ENCODE data around the gene TMEM187.
A peak's percentile ranks its signal among the peaks of the same experiment; 100 is the strongest.
"Not testable (repeated sequence)": the region's sequence is repeated elsewhere in the genome, so short reads cannot be mapped to it uniquely, and the experiment has no call there.

TMEM187 gene

DNA sequence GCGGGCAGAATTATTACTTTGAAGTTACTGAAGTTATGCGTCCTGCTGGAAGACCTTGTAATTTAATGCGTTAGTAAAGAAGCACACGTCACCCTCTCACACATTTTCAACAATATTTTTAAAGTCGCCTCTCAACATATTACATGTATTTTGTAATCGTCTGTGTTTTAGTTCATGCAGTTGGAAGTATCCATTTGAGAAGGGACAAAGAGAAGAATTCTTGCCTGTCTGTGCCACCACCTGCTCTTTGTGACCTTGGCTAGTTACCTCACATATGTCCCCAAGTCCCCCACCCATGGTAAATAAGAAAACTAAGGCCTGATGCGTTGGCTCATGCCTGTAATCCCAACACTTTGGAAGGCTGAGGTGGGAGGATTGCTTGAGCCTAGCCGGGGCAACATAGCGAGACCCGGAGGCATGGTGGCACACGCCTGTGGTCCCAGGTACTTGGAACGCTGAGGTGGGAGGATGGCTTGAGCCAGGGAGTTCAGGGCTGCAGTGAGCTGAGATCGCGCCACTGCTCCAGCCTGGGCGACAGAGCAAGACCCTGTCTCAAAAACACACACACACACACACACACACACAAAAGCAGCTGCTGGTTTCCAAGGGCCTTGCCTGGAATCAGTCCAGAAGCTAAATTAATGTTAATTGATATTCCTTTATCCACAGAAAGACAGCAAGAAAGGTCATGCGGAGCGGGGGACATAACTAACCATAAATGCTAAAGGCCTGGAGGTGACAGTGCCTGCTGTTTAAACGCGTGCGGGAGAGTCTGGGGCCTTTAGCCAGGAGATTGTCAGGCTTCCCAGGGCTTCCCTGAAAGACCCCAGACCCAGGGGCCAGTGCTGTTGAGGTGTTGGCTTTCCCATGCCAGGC lies 811 bp downstream of the TMEM187 start:
- DNase-seq, result no peak

DNA sequence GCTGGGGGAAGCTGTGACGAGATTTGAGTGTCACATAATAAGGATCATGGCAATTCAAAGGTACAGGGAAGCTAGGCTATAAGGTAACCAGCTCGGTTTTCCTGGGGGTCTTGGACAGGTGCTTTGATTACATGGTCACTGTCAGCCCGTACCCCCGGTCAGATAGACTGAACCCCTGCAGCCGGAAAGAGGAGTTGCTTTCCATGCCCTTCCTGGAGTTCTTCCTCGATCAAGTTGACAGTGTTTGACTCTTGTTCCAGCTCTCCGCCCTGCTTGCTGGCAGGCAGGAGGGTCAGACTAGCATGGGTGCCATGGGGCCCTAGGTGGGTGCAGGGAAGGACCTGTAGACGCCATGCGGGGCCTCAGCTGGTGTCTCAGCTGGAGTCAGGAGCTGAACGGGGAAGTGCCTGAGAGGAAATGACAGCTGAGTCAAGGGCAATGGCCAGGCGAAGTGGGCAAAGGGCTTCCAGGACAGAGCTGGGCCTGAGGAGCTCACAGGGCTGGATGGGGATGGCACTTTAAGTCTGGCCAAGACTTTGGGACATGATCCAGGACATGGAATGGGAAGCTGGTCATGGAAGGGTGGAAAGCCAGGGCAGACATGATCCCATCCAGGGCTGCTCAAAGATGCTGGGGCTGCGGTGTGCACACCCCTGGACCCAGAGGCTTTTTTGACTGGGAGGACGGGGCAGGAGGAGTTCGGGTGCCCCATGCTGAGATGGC lies 1.6 kb downstream of the TMEM187 start:
- peak; percentile 33 for DNase-seq

DNA sequence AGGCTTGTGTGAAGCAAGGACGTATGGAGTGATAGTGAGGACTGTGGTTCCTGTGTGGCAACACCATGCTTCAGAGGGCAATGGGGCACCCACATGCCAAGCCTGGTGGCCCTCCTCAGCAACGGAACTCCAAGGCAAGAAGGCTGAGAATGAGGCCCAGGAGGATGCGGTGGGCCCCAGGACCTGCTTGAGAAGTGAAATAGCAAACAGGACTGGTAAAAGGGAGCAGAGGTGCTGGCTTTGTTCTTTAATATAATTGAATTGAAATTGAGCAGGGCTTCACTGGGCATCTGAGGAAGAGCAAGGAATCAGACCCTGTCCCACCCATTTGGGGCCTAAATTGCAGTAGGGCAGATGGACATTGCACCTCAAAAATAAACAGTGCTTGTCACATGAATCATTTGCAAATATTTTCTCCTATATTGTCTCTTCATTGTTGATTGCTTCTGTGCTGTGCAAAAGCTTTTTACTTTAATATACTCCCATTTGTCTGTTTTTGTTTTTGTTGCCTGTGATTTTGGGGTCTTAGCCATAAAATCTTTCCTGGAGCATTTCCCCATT lies 2.3 kb downstream of the TMEM187 start:
- no peak for DNase-seq

DNA sequence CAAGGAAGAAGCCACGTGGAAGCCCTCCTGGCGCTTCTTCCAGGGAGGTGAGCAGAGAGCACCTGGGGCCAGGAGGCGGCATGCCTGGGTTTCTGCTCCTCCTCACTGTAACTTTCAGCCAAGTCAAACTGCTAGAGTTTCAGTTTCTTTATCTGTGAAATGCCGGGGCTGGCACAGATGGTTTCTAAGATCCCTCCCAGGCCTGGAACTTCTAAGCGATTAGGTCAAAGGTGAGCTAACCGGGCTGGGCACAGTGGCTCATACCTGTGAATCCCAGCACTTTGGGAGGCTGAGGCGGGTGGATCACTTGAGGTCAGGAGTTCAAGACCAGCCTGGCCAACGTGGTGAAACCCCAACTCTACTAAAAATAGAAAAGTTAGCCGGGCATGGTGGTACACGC lies 7.8 kb downstream of the TMEM187 start:
- DNase-seq, result peak; percentile 45

DNA sequence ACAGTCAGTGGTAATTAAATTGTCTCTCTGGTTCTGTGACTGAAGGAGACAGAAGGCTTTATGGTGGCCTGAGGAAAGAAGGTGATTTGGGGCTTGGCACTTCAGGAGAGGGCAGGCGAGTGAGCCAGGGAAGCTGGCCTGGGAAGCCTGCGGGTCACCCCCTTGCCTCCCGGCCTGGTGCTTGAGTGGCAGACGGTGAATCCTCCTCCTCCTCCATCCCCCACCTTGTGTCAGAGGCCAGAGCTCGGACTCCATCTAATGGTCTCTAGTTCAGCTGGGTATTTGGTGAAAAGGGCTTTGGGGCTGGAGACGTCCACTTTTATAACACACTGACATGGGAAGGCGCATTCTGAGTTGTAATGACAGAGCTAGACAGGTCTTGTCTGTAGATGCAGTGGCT lies 8.7 kb downstream of the TMEM187 start:
- no peak for DNase-seq

DNA sequence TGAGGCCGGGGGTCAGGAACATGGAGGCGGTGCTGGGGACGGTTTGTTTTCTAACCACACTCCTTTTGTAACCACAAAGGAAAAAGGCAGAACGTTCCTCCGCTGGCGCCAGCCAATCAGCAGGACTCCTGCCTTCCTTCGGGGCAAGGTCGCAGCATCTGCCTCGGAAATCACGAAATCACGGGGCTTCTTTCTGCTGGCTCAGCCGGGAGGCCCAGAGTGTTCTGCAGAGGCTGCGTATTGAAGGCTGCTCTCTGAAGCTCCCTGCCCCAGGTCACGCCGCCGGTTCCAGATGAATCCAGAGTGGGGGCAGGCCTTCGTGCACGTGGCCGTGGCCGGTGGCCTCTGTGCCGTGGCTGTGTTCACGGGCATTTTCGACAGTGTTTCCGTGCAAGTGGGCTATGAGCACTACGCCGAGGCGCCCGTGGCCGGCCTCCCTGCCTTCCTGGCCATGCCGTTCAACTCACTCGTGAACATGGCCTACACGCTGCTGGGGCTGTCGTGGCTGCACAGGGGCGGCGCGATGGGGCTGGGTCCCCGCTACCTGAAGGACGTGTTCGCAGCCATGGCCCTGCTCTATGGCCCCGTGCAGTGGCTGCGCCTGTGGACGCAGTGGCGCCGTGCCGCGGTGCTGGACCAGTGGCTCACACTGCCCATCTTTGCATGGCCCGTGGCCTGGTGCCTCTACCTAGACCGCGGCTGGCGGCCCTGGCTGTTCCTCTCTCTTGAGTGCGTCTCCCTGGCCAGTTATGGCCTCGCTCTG lies 9.4 kb downstream of the TMEM187 start:
- DNase-seq, result peak; percentile 90

DNA sequence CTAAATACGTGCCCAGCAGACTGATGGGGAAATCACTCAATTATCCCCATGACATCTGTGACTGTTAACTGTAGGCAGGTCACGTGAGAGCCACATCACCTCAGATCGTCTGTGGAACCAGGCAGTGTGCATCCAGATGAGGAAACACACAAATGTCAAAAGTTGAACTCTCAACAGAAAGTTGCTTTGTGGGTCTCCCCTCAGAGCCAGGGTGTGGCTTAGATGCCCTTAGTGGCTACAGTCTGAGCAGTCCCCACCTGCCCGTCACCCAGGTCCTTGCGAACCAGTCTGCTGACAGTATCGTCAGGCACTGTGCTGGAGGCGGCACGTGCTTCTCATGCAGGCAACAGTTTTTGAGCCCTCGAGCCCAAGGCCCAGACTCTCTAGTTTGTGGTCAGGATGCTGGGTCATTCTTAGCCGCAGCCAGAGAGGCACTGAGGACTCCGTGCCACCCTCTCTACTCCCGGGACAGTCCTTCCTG lies 10.8 kb downstream of the TMEM187 start:
- DNase-seq, result no peak

DNA sequence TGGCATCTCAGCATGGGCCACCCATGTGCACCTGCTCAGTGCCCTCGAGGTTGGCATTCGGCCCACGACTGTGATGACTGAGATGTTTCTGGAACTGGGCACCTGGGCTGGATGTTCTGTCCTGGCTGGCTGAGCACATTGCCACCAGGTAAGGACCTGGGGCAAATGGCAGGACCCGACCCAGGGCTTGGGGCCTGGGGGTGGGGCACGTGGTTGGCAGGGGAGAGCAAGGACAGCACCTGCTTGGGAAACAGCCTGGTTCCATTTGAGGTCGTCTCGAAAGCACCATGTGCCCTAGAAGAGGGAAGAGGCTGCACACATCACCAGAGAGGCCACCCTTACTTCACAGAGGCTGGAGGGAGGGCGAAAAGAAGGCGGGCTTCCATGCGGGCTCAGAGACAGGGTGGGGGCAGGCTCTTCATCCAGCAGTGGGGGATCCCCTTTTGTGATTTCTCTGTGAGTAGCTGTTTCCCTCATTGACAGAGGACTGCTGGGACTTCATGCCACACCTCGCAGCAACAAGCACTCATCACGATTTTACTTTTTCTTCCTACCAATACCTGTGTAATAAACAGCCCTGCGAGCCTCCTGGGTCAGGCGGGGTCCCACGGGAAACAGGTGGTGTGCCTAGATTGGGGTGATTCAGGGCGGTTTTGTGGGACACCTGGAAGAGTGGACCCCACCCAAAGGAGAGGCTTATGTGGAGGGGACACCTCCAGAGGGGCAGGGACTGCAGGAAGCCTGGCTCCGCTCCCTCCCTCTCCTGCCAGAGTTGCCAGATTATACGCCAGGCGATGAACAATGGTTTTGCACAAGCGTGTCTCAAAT lies 12.0 kb downstream of the TMEM187 start:
- peak; percentile 58 for DNase-seq

DNA sequence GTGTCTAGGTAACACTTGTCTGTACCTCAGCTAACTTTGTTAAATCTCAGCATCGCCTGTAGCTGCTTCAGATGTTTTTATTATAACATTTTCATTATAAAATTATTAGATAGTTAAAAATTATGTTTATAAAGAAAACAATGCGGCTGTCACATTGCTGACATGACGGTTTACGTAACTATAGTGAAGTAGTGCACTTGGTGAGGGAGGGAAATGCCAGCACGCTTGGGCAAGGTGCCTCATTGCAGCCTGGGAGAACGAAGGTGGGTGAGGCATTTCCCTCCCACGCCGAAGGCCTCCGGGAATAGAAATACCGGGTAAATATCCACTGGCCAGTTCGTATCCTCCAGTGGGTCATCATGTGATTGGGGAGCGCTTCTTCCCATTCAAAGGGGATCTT lies 15.9 kb downstream of the TMEM187 start:
- no peak for DNase-seq

DNA sequence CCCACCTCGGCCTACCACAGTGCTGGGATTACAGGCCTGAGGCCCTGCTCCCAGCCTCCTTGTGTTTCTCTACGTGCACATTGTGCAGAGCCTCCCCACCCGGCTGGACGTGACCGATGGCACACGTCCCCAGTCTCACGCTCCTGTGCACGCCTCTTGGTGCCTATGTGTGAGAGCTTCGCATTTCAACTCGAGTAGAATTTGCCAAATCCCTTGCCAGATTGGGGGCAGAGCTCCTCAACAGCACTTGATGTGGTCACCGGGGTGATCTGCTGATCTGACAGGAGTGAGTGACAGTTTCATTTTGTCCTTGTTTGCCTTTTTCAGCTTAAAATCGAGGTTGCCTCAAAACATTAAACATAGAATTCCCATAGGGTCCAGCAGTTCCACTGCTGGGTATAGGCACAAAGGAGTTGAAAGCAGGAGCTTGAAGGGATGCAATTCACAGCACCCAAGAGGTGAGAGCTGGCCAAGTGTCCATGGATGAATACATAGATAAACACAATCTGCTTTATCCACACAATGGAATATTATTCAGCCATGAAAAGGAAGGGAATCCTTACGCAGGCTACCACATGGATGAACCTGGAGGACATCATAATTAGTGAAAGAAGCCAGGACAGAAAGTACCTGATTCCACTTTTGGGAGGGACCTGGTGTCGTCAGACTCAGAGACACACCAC lies 17.6 kb downstream of the TMEM187 start:
- DNase-seq, result no peak

DNA sequence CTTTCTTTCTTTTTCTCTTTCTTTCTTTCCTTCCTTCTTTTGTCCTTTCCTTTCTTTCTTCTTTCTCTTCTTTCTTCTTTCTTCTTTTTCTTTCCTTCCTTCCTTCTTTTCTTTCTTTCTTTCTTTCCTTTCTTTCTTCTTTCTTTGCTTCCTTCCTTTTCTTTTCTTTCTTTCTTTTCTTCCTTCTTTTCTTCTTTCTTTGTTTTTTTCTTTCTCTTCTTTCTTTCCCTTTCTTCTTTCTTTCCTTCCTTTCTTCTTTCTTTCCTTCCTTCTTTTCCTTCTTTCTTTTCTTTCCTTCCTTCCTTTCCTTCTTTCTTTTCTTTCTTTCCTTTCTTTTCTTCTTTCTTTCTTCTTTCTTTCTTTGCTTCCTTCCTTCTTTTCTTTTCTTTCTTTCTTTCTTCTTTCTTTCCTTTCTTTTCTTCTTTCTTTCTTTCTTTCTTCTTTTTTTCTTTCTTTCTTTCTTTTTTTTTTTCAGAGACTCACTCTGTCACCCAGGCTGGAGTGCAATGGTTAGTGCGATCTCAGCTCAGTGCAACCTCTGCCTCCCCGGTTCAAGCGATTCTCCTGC lies 18.5 kb downstream of the TMEM187 start:
- no peak for DNase-seq

DNA sequence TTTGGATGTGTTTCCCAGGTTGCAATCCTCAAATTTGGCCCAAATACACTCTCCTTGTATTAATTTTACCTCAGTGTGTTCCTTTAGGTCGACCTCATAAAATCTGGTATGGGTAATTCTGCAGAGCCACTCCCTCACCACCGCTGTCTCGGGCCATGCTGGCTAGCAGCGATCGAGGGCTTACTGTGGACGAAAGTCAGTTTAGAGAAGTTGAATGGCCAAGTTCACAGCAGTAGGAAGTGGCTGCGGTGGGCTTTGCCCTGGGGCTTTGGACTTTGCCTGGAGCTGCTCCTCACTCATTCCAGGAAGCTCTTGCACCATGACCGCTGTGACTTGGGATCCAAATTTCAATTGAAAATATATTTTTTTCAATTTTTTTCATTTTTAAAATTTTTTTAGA lies 19.6 kb downstream of the TMEM187 start:
- DNase-seq, result no peak

DNA sequence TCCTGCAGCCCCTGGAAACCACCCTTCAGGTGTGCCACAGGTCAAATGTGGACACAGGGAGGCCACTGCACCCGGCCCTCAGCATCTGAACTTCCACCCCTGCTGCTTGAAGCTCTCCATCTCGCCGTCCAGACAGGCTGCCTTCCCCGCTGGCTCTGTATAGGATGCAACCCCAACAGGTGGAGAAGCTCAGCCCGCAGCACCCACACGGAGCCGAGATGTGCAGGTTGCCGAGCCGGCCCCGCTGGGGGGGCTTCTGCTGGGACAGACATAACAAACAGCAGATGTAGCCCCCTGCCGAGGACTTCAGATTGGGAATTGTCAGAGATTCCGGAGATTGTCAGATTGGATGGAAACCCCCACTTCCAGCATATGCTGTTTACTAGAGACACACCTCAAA lies 20.5 kb downstream of the TMEM187 start:
- DNase-seq, result no peak

DNA sequence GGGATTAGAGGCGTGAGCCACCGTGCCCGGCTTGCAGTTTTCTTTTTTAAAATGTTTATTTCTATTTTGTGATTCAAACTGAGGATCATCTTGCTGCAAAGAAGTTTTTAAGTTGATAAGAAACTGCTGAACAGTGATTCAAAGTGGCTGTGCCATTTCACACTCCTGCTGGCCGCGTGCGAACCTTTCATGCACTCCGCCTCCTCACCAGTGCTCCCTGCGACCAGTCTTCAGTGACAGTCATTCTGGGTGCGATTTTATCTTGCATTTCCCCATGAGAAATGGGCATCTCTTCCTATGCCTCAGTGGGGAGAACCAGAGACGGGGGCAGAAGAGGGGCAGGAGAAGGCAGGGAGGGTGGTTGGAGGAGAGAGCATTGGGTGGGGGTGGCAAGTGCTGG lies 21.4 kb downstream of the TMEM187 start:
- DNase-seq, result no peak

DNA sequence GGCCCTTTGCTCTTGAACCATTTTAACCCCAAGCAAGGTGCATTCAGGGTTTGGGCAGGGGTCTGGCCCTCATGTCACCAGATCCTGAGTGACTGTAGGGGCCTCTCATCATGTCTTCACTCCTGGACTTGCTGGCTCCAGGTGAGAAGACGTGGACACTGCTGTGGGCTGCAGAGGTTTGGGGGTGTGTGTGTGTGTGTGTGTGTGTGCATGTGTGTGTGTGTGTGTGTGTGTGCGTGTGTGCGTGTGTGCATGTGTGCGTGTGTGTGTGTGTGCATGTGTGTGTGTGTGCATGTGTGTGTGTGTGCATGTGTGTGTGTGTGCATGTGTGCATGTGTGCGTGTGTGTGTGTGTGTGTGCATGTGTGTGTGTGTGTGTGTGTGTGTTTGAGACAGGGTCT lies 21.8 kb downstream of the TMEM187 start:
- DNase-seq, result not testable (repeated sequence)

DNA sequence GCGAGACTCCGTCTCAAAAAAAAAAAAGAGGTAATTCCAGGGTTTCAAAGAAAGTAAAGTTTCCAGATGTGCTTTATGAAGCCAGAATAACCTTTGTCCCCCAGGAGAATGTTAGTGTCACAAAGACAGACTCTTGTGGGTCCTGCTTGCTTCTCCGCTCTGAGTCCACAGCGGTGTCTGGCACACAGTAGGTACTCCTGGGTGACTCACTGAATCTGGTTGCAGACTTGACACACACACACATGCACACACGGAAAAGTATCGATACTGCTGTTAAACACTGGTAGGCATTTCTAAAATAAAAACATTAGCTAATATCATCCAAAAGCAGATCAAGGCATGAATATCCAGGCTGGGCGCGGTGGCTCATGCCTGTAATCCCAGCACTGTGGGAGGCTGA lies 22.9 kb downstream of the TMEM187 start:
- no peak for DNase-seq

DNA sequence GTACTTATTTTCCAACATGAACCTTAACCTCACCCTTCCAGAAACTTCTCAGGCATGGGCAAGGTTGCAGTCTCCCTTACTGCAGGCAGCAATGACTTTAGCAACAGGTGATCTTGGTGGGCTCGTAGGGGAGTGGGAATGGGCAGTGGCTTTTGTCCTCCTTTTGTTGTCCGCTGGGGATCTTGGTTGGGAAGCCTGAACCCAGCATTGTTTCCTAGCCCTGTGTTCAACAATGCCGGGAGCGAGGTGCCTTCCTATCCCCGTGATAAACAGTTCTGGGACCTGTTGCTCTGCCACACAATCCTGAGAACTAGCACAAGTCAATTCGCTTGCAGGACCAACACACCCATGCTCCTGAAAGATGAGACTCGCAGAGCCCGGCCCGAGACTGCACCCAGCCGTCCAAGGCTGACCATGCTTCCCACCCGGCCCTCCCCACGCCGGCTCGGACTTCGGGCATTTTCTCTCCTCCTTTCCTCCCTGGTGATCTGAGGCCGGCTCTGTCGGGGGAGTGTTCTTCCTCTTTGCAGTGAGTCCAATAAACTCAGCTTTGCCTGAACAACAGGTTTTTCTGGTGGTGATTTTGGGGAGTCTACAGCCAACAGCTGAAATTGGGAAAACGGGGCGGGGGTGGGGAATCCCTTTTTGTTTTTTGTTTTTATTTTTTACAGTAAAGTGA lies 26.9 kb downstream of the TMEM187 start:
- DNase-seq, result no peak

DNA sequence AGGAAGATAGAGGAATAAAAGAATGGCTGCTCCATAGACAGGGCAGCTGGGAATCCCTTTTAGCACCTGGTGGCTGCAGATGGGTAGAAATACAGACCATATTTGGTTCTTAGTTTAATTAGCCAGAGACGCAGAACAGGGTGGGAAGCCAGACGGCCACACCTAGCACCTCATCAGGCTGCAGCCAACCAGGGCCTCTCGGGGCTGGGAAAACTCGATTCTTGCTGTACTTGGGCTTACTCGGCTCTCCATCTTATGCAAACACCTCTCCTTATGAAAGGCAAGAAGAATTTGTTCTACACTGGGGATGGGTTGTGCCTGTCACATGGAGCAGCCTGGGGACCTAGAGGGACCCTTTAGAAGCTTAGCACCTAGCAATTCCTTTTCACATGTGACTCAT lies 27.5 kb downstream of the TMEM187 start:
- no peak for DNase-seq

DNA sequence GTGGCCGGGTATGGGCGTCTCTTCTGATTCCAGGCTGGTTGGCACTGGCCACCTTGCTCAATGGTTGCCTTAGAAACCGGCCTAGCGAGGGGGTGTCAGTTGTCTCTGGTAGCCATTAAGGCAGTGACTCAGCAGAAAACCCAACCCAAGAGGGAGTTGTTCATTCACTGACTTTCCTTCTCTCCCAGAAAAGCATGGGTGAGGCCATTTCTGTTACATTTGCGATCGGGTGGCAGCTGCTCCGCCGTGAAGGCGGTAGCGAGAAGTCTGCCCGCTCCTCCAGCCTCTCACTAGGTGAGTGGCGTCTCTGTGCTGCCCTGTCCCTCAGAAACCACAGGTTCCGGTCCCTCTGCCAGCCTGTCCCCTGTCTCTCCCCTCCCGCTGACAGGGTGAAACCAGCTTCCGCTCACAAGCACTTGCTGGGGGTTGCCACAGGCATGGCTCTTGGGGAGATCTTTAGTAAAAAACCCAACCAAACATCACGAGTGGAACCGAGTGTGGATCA lies 29.7 kb downstream of the TMEM187 start:
- DNase-seq, result peak; percentile 75

DNA sequence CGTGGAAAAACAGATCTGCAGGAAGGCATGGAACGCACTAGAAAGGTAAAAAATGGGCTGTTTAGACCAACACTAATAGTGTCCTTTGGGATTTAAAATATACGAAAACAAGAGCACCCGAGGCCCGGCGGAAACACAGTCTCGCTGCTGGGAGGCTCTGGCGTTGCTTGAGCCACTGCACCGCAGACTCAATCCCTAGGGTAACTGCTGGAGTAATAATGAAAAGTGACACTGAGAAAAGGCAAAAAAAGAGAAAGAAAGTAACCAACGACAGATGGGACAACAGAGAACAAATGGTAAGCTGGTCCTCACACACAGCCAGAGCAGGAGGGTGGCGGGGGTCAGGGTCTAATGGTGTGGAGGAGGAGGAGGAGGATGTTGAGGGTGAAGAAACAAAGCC lies 31.8 kb downstream of the TMEM187 start:
- DNase-seq, result no peak
